ENCODE data around the gene OR2C3. TPM values are rescaled to one million over a fixed set of nuclear protein-coding genes. Genes with fewer than 3 reads are reported as not detected.
"Not testable (repeated sequence)": the region's sequence is repeated elsewhere in the genome, so short reads cannot be mapped to it uniquely, and the experiment has no call there.

OR2C3 gene
- total RNA-seq, 1 experiment from 2014 or later: not detected

GRCh38 chr1:247529771-247530355, 6.4 kb downstream of the OR2C3 start:
- DNase-seq (ENCODE audit: low read depth, low spot score) (no peak), ATAC-seq (no peak)
- Histone ChIP-seq H3K27me3 (ENCODE audit: insufficient read depth, low read length) (no peaks in the 10 kb centered on the region), H4K20me1 (ENCODE audit: insufficient read depth) (no peaks in the 10 kb centered on the region), H3K9me3 (ENCODE audit: control insufficient read depth in 1 of 2, insufficient read depth in 1 of 2, low read depth in 1 of 2, low read length in 2 of 2) (no peaks in the 10 kb centered on the region), H3K27ac (ENCODE audit: low read depth, low read length) (no peak overlapping the region), H3K4me3 (replicated peaks in 1 of 2; ENCODE audit: low read depth in 1 of 2, low read length in 2 of 2) (no peak overlapping the region), H3K79me2 (ENCODE audit: insufficient read depth, low read length) (no peaks in the 10 kb centered on the region), H3K4me1 (ENCODE audit: control insufficient read depth in 1 of 2, insufficient read depth in 2 of 2, low read length in 2 of 2) (peaks cover 0 to 8% of the 10 kb centered on the region in 2 experiments; a peak in 1 of 4 replicates), H3K4me2 (ENCODE audit: low read length) (no peak overlapping the region), H3K9me2 (ENCODE audit: insufficient read depth) (no peaks in the 10 kb centered on the region), H2AFZ (ENCODE audit: low read depth, low read length, poor library complexity, severe bottlenecking) (no peak overlapping the region), H3K9ac (ENCODE audit: low read length) (no peak overlapping the region), H3K36me3 (ENCODE audit: control insufficient read depth in 1 of 2, insufficient read depth in 2 of 2, low read length in 2 of 2) (no peaks in the 10 kb centered on the region)
- ChIA-PET CTCF (no interaction called here), POLR2A (no interaction called here), RAD21 (ENCODE audit: low non-redundant PET in 1 of 2, low total read pairs in 2 of 2, uncharacterized antibody in 2 of 2, unreplicated experiment in 2 of 2) (no interaction called here)
- BruUV-seq (replicated peaks): no TSS peak
- intact Hi-C loops (cut with micrococcal nuclease): no loop called here
- TF ChIP-seq TCF7L2 (IDR thresholded peaks at IDR 0.05; ENCODE audit: borderline replicate concordance, extremely low read depth, insufficient read depth, insufficient read length) (no peak), EZH2 (IDR thresholded peaks at IDR 0.05) (no peak), FOSL1 (IDR thresholded peaks at IDR 0.05; ENCODE audit: low read depth) (no peak), JUND (IDR thresholded peaks at IDR 0.05) (no peak)

- Histone ChIP-seq H3K4me1 (ENCODE audit: control insufficient read depth in 1 of 2, insufficient read depth in 2 of 2, low read length in 2 of 2) (peaks cover 0 to 8% of the 10 kb centered on the region in 2 experiments; a peak in 1 of 4 replicates), H3K9me3 (ENCODE audit: control insufficient read depth in 1 of 2, insufficient read depth in 1 of 2, low read depth in 1 of 2, low read length in 2 of 2) (no peaks in the 10 kb centered on the region), H3K4me2 (ENCODE audit: low read length) (no peak overlapping the region), H4K20me1 (ENCODE audit: insufficient read depth) (no peaks in the 10 kb centered on the region), H3K4me3 (replicated peaks in 1 of 2; ENCODE audit: low read depth in 1 of 2, low read length in 2 of 2) (no peak overlapping the region), H3K79me2 (ENCODE audit: insufficient read depth, low read length) (no peaks in the 10 kb centered on the region), H2AFZ (ENCODE audit: low read depth, low read length, poor library complexity, severe bottlenecking) (no peak overlapping the region), H3K27ac (ENCODE audit: low read depth, low read length) (no peak overlapping the region), H3K9ac (ENCODE audit: low read length) (no peak overlapping the region), H3K27me3 (ENCODE audit: insufficient read depth, low read length) (no peaks in the 10 kb centered on the region), H3K36me3 (ENCODE audit: control insufficient read depth in 1 of 2, insufficient read depth in 2 of 2, low read length in 2 of 2) (no peaks in the 10 kb centered on the region), H3K9me2 (ENCODE audit: insufficient read depth) (no peaks in the 10 kb centered on the region)
- no TSS peak for BruUV-seq (replicated peaks)
- ChIA-PET POLR2A (no interaction called here), RAD21 (ENCODE audit: low non-redundant PET in 1 of 2, low total read pairs in 2 of 2, uncharacterized antibody in 2 of 2, unreplicated experiment in 2 of 2) (no interaction called here), CTCF (no interaction called here)
- intact Hi-C loops (cut with micrococcal nuclease): no loop called here
- TF ChIP-seq CEBPB (IDR thresholded peaks at IDR 0.05; ENCODE audit: low read depth) (peak; percentile 30; the same call in 1 of the 2 replicates), FOSL1 (IDR thresholded peaks at IDR 0.05; ENCODE audit: low read depth) (peak; percentile 28; the same call in 1 of the 2 replicates), CBX3 (IDR thresholded peaks at IDR 0.05; ENCODE audit: low read depth) (no peak)
- DNase-seq (ENCODE audit: low read depth, low spot score) (peak; percentile 16), ATAC-seq (no peak)
Observed at GRCh38 chr1:247528812-247529474, 7.3 kb downstream of the OR2C3 start.

- H3K9me2 ChIP-seq (ENCODE audit: insufficient read depth); H3K4me1 ChIP-seq (ENCODE audit: control insufficient read depth in 1 of 2, insufficient read depth in 2 of 2, low read length in 2 of 2); H3K27ac ChIP-seq (ENCODE audit: low read depth, low read length); H3K79me2 ChIP-seq (ENCODE audit: insufficient read depth, low read length); H3K36me3 ChIP-seq (ENCODE audit: control insufficient read depth in 1 of 2, insufficient read depth in 2 of 2, low read length in 2 of 2); H3K9ac ChIP-seq (ENCODE audit: low read length); RAD21 ChIA-PET (ENCODE audit: low non-redundant PET in 1 of 2, low total read pairs in 2 of 2, uncharacterized antibody in 2 of 2, unreplicated experiment in 2 of 2); H3K4me3 ChIP-seq (replicated peaks in 1 of 2; ENCODE audit: low read depth in 1 of 2, low read length in 2 of 2); POLR2A ChIA-PET; H3K27me3 ChIP-seq (ENCODE audit: insufficient read depth, low read length); H3K9me3 ChIP-seq (ENCODE audit: control insufficient read depth in 1 of 2, insufficient read depth in 1 of 2, low read depth in 1 of 2, low read length in 2 of 2); H3K4me2 ChIP-seq (ENCODE audit: low read length); H4K20me1 ChIP-seq (ENCODE audit: insufficient read depth); ATAC-seq; DNase-seq (ENCODE audit: low read depth, low spot score); H2AFZ ChIP-seq (ENCODE audit: low read depth, low read length, poor library complexity, severe bottlenecking); CTCF ChIA-PET; BruUV-seq (replicated peaks); intact Hi-C loops (cut with micrococcal nuclease): not testable (repeated sequence)
Observed at GRCh38 chr1:247521886-247522285, 14.4 kb downstream of the OR2C3 start.

Measured in HCT116 (cell line).